Thoracic aorta (tissue), 2 donors: ENCODE results near the gene AKAP9. TPM values are rescaled to one million over a fixed set of nuclear protein-coding genes. Genes with fewer than 3 reads are reported as not detected.

Source experiments
- ATAC-seq: fragments of 150-250 bp; one replicate; pipeline ENCODE4 v1.8.0; 2017; ENCODE audit warnings: low read depth; ENCODE audit not compliant: insufficient number of reproducible peaks, low FRiP score
- DNase-seq: peaks from one replicate; pipeline ENCODE4 v3.0.0-alpha.2; 2020; ENCODE audit warnings: low spot score
- H3K27ac ChIP-seq, 2 donors: fragments of 200-600 bp; sonication (generic); 1 replicate in 1 of 2; 2 replicates in 1 of 2; pipeline ENCODE4 v1.5.1; 2016; ENCODE audit warnings: mild to moderate bottlenecking in 2 of 2, moderate library complexity in 2 of 2
- H3K27me3 ChIP-seq: fragments of 200-600 bp; sonication (generic); replicated peaks from 2 replicates; pipeline ENCODE4 v1.6.0; 2016; ENCODE audit warnings: mild to moderate bottlenecking; ENCODE audit not compliant: insufficient read depth
- H3K36me3 ChIP-seq: fragments of 200-600 bp; sonication (generic); one replicate; pipeline ENCODE4 v1.5.1; 2016
- H3K4me1 ChIP-seq, 2 donors: fragments of 200-600 bp; sonication (generic); 1 replicate in 1 of 2; 2 replicates in 1 of 2; pipeline versions ENCODE4 v1.5.1 to v1.6.0; 2016; ENCODE audit warnings: low read depth in 2 of 2, mild to moderate bottlenecking in 1 of 2; ENCODE audit not compliant: control insufficient read depth in 1 of 2
- H3K4me3 ChIP-seq: fragments of 200-600 bp; sonication (generic); 2 replicates; pipeline ENCODE4 v1.5.1; 2016; ENCODE audit warnings: mild to moderate bottlenecking
- H3K9me3 ChIP-seq: fragments of 200-600 bp; sonication (generic); 2 replicates; pipeline ENCODE4 v1.5.1; 2016
- CTCF ChIP-seq: fragments of 200-600 bp; sonication (generic); IDR thresholded peaks from one replicate; pipeline ENCODE4 v1.5.1; 2019; ENCODE audit warnings: antibody characterized with exemption
- total RNA-seq, 2 donors: library from RNA; depleted of rRNA; stranded (reverse); fragments of >200 nt; gene quantifications; one replicate each; pipeline versions ENCODE4 v1.1.0 to v1.2.3, GENCODE V29; 2016

AKAP9 gene
- total RNA-seq, 2 donors from 2014 or later, result 49.8 to 72.1 TPM

GRCh38 chr7:92051655-92052054, 111.0 kb downstream of the AKAP9 start:
- peaks cover 0 to 3% of the 10 kb centered on the region in 2 donors for H3K4me1 ChIP-seq
- TF ChIP-seq CTCF, result no peak
- peaks cover 7% of the 10 kb centered on the region for H3K36me3 ChIP-seq

GRCh38 chr7:92052159-92052558, 111.5 kb downstream of the AKAP9 start:
- no peak for DNase-seq
- no peaks in the 10 kb centered on the region for H3K27me3 ChIP-seq
- H3K27ac ChIP-seq, result no peak overlapping the region
- peaks cover 0 to 6% of the 10 kb centered on the region in 2 donors for H3K4me1 ChIP-seq
- no peak overlapping the region for H3K4me3 ChIP-seq
- no peak for TF ChIP-seq CTCF
- H3K9me3 ChIP-seq, result no peaks in the 10 kb centered on the region
- no peak for ATAC-seq
- H3K36me3 ChIP-seq, result peaks cover 2% of the 10 kb centered on the region

More at GRCh38 chr7:92051655-92052054, 111.0 kb downstream of the AKAP9 start:
- Histone ChIP-seq H3K4me3 (no peak overlapping the region), H3K9me3 (no peaks in the 10 kb centered on the region), H3K27me3 (no peaks in the 10 kb centered on the region), H3K27ac (no peak overlapping the region)
- DNase-seq (no peak), ATAC-seq (no peak)

- no peak for ATAC-seq
Measured at GRCh38 chr7:92052684-92053083, 112.0 kb downstream of the AKAP9 start.

GRCh38 chr7:92053312-92053711, 112.7 kb downstream of the AKAP9 start:
- ATAC-seq, result no peak
- no peak overlapping the region for H3K27ac ChIP-seq

More at GRCh38 chr7:92052684-92053083, 112.0 kb downstream of the AKAP9 start:
- no peak for TF ChIP-seq CTCF
- Histone ChIP-seq H3K27ac (no peak overlapping the region), H3K4me1 (peaks cover 3 to 9% of the 10 kb centered on the region in 2 donors), H3K36me3 (no peaks in the 10 kb centered on the region), H3K9me3 (no peaks in the 10 kb centered on the region), H3K27me3 (no peaks in the 10 kb centered on the region), H3K4me3 (no peak overlapping the region)
- DNase-seq, result no peak

GRCh38 chr7:92056286-92056685, 115.6 kb downstream of the AKAP9 start:
- no peak overlapping the region for H3K27ac ChIP-seq
- ATAC-seq, result no peak
- no peak for TF ChIP-seq CTCF

More at GRCh38 chr7:92053312-92053711, 112.7 kb downstream of the AKAP9 start:
- H3K4me3 ChIP-seq, result no peak overlapping the region
- no peaks in the 10 kb centered on the region for H3K9me3 ChIP-seq
- TF ChIP-seq CTCF, result no peak
- H3K27me3 ChIP-seq, result no peaks in the 10 kb centered on the region
- no peak for DNase-seq
- no peaks in the 10 kb centered on the region for H3K36me3 ChIP-seq
- peaks cover 9 to 14% of the 10 kb centered on the region in 2 donors for H3K4me1 ChIP-seq

More at GRCh38 chr7:92056286-92056685, 115.6 kb downstream of the AKAP9 start:
- H3K27me3 ChIP-seq, result no peaks in the 10 kb centered on the region
- H3K9me3 ChIP-seq, result no peaks in the 10 kb centered on the region
- H3K4me1 ChIP-seq, result peaks cover 9 to 15% of the 10 kb centered on the region in 2 donors
- peaks cover 4% of the 10 kb centered on the region for H3K36me3 ChIP-seq
- no peak for DNase-seq
- H3K4me3 ChIP-seq, result no peak overlapping the region
